NCI-H2107 treated with DMSO at 0.1 percent for 48 hours (cell line): Measurements from ENCODE around the gene GLB1L.
"Not testable (repeated sequence)": the region's sequence is repeated elsewhere in the genome, so short reads cannot be mapped to it uniquely, and the experiment has no call there.

Experiments used
- DNase-seq: peaks from one replicate; lab custom pipeline; 2025; ENCODE audit not compliant: unreplicated experiment; lab: John Stamatoyannopoulos, UW

GLB1L gene

DNA sequence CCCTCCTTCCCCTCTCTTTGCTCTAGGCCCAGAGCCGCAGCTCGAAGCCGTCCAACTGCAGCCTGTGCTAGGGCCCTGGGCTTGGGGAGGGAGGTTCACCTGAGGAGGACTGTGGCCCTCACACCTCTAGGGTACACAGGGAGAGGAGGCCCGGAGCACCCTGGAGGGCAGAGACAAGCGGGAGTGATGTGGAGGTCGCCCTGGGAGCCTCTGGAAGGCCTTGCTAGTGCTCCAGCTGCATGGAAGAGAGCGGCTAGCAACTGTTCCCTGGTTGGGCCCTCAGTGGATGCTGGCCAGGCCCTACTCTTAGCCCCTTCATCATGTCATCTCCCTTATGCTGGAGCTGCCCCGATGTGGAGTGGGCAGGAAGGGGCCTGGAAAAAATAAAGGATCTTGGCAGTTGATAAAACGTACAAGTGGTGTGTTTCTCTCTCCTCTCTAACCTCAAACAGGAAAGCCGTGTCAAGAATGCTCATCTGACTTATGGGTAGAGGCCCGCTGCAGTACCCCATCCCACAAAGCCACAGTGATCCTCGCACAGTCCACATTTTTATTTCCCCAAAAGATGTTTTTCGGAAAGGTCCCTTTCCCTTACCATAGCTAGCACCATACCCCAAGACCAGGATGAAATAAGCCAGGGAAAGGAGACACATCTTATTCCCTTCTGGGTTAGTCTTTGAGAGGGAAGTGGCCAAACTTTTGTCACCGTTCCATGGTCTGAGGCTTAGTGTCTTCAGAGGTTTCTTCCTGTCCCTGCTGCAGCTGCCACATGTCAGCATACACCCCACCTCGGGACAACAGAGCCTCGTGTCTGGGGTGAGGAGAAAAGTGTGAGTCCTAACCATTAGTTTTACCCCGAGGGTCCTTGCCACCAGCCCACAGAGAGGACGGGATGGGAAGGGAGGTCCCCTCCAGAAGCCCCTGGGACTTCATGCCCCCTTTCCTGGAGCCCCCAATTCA, 35.7 kb downstream of the GLB1L start:
- DNase-seq: no peak

DNA sequence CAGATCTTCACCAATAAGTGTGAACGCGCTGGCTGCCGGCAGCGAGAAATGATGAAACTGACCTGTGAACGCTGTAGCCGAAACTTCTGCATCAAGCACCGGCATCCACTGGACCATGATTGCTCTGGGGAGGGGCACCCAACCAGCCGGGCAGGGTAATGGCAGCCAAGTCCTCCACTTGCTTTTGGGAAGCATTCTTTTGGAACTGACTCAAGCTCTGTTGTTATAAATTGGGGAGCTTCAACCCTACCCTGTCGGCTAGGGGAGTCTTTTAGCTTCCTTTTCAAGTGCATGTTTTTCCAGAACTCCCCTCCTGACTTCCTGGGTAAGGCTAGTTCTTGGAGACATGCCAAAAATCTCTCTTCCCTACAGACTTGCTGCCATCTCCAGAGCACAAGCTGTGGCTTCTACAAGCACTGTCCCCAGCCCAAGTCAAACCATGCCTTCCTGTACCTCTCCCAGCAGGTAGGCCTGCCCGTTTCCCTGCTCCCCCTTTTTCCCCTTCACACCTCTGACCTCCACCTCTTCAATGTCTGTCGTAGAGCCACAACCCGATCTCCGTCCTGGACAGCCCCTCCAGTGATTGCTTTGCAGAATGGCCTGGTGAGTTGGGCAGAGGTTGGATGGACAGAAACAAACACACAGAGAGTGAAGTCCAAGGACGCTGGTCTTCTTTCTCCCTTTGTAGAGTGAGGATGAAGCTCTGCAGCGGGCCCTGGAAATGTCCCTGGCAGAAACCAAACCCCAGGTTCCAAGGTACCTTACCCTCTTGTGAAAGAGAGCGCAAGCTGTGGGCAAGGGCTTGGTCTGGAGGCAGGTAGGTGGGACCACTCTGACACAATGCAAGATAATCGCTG, 37.1 kb downstream of the GLB1L start:
- no peak for DNase-seq

DNA sequence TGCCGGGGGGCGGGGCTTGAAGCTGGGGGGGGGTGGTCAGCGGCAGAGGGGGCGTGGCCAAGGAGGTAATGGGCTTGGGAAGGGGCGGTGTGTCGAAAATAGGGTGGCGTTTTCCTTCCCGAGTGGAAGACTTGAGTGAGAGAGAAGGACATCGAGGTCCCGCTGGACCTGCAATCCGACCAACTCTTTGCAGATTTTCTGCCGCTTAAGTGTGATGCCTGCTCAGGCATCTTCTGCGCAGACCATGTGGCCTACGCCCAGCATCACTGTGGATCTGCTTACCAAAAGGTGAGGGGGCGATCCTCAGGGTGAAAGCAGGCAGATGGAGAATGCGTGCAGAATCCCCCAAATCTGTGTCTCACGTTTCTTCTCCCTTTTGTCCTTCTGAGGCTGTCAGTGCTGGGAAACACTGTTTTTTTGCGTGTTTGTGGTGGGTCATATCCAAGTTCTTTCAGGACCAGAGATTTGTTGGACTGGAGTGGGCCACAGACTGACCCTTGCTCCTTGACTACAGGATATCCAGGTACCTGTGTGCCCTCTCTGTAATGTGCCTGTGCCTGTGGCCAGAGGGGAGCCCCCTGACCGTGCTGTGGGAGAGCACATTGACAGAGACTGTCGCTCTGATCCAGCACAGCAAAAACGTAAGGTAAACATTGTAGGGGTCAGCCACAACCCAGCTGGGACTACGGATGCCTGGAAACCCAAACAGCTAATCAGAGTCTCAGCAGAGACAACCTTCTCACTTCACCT, 37.9 kb downstream of the GLB1L start:
- DNase-seq: no peak

DNA sequence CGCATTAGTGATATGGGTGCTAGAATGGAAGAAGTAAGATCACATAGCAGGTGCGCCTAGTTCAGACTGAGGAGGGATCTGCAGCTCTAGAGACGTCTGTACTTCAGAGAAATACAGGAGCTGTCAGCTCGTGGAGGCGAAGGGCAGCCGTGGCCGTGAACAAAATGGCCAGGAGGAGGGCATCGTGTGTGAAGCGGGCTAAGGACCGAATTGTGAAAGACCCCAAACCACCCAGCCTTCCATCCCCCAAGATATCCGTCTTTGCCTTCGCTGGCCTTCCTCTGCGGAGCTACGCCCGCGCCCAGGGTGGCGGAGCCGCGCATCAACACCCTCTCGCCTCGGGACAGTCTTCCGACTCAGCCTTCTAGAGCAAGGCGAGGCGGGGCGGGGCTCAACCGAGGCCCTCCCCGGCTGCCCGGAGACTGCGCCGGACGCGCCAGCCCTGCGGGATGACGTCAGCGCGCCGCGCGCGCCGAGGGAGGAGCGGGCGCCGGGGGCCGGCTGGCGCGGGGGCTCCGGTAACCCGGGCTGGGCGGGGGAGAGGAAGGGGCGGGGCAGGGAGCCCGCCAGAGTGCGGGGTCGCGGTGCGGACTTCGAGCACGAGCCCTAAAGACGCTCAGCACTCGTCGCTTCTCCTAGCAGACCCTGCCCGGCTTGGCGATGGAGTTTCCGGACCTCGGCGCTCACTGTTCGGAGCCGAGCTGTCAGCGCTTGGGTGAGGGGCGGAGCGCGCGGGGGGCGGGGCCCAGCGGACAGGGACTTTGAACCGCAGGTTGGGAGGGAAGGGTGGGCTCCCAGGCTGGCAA, 38.7 kb downstream of the GLB1L start, which contains the start of gene ZFAND2B:
ZFAND2B (plus strand) TSS at position 455 of the 806 bp plus-strand sequence; CDS start at position 661, 206 bp downstream.
- DNase-seq: peak; percentile 62

DNA sequence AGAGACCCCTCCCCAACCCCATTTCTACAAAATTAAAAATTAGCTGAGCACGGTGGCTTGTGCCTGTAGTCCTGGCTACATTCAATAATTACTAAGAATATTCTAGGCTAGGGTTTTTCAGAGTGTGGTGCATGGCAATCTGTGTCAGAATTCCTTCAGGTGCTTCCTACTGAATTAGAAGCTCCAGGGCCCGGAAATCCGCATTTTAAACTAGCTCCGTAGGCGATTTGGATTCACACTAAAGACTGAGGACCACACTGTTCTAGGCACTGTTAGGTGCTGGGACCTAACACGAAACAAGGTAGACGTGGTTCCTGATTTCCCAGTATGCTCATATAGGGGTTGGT, 39.3 kb downstream of the GLB1L start:
- no peak for DNase-seq

DNA sequence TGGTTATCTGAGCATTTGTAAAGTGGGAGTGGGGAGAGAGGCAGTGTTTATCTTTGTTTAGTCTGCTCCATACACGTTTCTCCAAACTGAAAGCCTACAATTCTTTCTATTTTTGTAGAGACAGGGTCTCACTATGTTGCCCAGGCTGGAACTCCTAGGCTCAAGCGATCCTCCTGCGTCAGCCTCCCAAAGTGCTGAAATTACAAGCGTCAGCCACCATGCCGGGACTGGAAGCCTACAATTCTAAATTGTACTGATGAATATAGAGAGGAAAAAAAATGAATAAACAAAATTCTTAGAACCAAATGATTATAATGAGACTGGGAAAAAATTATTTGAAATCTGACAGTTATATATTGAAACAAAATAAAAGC, 40.1 kb downstream of the GLB1L start:
- no peak for DNase-seq

DNA sequence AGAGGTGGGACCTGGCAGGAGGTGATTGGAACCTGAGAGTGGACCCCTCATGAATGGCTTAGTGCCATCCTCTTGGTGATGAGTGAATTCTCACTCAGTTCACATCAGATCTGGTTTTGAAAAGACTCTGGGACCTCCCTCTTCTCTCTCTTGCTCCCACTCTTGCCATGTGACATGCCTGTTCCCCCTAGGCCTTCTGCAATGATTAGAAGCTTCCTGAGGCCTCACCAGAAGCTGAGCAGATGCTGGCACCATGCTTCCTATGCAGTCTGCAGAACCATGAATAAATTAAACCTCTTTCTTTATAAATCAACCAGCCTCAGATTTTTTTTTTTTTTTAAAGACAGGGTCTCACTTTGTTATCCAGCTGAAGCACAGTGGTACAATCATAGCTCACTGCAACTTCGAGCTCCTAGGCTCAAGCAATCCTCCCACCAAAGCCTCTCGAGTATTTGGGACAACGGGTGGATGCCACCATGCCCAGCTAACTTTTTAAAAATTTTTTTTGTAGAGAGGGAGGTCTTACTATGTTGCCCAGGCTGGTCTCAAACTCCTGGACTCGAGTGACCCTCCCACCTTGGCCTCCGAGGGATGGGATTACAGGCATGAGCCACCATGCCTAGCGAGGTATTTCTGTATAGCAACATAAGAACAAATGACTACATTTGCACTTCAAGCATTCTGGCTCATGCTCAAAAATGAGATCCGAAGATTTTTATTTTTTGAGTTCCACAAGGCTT, 40.6 kb downstream of the GLB1L start:
- DNase-seq: no peak

DNA sequence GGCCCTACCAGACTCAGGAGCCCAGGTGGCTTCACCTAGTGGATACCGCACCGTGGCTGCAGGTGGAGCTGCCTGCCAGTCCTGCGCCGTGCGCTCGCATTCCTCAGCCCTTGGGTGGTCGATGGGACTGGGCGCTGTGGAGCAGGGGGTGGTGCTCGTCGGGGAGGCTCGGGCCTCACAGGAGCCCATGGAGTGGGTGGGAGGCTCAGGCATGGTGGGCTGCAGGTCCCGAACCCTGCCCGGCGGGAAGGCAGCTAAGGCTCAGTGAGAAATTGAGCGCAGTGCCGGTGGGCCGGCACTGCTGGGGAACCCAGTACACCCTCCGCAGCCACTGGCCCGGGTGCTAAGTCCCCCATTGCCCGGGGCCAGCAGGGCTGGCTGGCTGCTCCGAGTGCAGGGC, 43.9 kb downstream of the GLB1L start:
- DNase-seq: not testable (repeated sequence)

DNA sequence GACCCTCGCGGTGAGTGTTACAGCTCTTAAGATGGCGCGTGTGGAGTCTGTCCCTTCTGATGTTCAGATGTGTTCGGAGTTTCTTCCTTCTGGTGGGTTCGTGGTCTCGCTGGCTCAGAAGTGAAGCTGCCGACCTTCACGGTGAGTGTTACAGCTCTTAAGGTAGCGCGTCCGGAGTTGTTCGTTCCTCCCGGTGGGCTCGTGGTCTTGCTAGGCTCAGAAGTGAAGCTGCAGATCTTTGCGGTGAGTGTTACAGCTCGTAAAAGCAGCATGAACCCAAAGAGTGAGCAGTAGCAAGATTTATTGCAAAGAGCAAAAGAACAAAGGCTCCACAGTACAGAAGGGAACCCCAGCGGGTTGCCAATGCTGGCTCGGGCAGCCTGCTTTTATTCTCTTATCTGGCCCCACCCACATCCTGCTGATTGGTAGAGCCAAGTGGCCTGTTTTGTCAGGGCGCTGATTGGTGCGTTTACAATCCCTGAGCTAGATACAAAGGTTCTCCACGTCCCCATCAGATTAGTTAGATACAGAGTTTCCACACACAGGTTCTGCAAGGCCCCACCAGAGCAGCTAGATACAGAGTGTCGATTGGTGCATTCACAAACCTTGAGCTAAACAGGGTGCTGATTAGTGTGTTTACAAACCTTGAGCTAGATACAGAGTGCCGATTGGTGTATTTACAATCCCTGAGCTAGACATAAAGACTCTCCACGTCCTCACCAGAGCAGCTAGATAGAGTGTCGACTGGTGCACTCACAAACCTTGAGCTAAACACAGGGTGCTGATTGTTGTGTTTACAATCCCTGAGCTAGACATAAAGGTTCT, 44.5 kb downstream of the GLB1L start:
- not testable (repeated sequence) for DNase-seq

DNA sequence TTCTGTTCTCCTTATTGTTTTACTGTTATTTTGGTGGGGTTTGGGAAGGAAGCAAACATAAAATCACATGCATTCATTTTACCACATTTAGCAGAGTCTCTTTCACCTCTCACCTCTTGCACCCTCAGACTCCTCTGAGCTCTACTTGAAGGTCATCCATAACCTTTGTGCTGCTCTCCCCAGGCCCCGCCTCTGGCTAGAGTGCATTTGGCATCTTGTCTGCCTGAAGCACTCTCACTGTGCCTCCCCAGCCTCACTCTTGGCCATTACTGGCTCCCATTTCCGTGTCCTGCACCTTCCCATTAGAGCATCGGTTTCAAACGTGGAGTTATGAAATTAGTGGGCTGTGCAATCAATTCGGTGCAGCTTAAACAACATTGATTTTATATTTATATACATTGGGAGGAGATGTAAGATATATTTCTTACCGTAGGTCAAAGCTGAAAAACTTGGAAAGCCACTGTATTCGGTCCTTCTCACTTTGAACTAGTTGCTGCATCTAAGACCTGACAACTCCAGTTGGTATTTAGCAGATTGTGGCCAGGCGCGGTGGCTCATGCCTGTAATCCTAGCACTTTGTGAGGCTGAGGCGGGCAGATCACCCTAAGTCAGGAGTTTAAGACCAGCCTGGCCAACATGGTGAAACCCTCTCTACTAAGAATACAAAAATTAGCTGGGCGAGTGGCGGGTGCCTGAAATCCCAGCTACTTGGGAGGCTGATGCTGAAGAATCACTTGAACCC, 45.6 kb downstream of the GLB1L start:
- DNase-seq: no peak

DNA sequence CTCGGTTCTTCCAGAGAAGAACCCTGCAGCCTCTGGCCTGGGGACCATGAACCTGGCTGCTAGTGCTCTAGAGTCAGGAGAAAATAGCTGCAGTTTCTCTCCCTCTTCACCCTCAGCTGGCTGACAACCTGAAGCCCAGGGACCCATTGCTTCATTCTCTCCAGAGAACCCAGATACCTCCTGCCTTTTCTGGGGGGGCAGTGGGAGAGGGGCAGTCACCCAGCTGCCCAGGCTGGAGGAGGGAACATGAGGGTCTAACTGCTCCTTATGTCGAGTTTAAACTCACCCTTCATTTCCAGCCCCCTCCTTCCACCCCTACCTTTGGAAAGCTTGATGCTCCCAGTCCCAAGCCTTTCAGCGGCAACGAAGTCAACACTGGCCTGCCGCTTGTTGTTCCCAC, 46.3 kb downstream of the GLB1L start:
- no peak for DNase-seq

DNA sequence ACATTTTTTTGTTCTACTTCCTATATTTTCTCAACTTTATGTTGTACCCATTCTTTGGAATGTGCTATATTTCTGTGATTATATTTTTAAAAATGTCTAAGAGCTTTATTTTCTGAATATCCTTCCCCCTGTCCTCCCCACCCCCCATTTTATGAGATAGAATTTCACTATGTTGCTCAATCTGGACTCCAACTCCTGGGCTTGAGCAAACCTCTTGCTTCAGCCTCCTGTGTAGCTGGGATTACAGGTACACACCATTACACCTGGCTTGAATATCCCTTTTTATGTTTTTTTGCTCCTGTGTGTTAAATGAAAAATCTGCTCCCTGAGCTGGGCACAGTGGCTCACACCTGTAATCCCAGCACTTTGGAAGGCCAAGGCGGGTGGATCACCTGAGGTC, 47.9 kb downstream of the GLB1L start:
- DNase-seq: no peak

DNA sequence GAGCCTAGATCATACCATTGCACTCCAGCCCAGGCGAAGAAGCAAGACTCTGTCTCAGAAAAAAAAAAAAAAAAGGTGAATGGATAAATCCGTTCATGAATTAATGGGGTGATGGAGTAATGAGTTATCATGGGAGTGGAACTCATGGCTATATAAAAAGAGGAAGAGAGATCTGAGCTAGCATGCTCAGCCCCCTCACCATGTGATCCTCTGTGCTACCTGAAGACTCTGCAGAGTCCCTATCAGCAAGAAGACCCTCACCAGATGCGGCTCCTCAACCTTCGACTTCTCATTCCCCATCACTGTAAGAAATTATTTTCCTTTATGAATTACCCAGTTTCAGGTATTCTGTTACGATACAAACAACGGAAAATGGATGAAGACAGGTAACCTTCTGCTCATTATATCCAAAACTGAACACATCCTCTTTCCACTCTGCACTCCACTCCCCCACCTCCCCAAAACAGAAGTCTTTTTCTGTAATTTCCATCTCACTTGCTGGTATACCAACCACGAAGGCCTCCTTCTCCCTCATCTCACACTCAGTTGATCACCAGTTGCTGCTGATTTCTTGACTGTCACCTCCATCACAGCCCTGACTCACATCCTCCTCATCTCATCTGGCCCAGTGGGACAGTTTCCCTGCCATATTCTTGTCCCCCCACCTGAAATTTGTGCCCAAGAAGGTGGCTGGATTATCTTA, 58.3 kb downstream of the GLB1L start:
- DNase-seq: no peak
